NCI-H2227 treated with DMSO at 0.1 percent for 48 hours (cell line): ENCODE results near the gene KRTAP4-7.
"Not testable (repeated sequence)": the region's sequence is repeated elsewhere in the genome, so short reads cannot be mapped to it uniquely, and the experiment has no call there.

Source experiments
- DNase-seq: peaks from one replicate; lab custom pipeline; 2025; lab: John Stamatoyannopoulos, UW

The KRTAP4-7 gene

DNA sequence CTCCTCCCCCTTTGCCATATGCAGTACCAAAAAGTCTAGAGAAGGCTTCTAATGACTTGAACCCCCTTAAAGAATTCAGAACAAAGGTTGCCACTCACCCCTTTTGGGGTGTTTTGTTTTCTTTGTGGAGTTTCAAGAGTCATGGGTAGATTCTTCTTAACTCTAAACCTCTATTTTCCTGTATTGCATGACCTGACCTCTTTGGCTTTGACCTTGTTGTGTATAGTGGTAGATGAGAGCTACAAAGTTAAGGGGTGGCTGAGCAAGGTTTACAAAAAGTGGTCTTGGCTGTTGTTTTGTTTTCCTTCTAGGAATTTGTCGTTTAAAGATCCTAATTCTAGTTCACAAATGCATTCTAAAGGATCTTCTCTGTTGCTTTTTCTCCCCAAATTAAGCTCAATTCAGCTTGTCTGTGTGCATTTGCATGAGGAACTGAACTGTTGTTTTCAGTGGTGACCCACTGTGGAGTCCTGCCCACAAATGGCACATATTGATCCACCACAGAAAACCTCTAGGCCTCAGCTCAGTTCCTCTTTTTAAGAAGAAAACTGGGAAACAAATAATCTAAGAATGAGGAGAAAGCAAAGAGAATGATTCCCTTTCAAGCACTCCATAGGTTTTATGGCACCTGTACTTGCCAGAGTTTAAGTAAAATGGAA is 24.9 kb downstream of the KRTAP4-7 start:
- not testable (repeated sequence) for DNase-seq

DNA sequence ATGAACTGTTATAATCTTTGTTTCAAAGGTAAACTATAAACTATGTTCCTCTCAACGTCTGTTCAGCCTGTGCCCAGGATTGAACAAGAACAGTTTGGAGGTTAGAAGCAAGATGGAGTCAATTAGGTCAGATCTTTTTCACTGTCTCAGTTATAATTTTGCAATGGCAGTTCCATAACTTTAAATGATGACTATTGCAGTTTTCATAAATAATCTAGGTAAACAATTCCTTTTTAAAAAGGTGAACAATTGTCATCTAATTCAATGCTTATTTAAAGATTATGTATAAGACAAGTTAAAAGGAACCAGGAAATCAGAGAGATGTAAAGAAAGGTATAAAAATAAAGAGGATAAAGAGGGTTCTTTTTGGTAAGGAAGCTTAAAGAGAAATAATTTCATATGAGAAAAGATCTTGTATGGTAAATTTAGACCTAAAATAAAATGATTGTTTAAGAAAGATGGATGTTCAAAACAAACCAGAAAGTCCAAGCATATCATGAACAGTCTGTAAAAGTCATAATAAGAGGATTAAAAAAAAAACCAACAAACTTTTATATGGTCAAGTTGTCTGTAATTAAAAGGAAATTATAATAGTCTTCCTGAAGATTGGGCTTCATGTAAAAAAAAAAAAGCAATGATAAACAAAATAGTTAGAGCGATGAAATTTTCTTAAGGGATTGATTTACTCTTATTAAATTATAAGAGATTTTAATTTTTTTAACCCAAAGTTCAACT is 27.4 kb downstream of the KRTAP4-7 start:
- DNase-seq = no peak

DNA sequence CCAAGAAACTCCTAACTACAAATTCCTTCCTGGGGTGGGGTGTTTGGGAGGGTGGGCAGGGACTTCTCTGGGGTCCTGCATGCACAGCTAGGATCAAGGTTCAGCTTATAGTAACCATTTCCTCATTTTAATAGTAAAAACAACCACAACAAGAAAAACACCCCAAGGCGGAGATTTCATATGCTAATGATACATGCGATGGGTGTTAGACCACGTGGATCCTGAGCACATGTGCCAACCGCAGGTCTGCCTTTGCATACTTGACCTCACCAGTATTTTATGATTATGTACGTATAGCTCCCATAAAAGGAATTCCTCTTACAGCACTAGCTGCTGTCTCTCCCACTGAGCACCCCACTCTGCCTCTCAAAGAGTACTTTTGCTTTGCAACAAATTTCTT is 32.3 kb downstream of the KRTAP4-7 start:
- DNase-seq = no peak

DNA sequence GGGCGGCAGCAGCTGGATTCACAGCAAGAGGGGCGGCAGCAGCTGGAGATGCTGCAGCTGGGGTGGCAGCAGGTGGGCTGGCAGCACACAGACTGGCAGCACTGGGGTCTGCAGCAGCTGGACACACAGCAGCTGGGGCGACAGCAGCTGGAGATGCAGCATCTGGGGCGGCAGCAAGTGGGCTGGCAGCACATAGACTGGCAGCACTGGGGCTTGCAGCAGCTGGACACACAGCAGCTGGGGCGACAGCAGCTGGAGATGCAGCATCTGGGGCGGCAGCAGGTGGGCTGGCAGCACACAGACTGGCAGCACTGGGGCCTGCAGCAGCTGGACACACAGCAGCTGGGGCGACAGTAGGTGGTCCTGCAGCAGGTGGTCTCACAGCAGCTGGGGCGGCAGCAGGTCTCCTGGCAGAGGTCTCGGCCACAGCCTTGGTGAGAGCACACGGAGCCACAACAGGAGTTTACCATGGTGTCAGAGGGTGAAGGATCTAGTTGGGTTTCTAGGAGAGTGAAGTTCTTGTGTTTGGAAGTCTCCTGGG is 34.0 kb downstream of the KRTAP4-7 start, which contains the start of gene KRTAP4-11:
TSS of gene KRTAP4-11 (minus strand) at position 528 of the 541 bp plus-strand sequence. CDS start at position 470, 58 bp downstream.
- DNase-seq = not testable (repeated sequence)

DNA sequence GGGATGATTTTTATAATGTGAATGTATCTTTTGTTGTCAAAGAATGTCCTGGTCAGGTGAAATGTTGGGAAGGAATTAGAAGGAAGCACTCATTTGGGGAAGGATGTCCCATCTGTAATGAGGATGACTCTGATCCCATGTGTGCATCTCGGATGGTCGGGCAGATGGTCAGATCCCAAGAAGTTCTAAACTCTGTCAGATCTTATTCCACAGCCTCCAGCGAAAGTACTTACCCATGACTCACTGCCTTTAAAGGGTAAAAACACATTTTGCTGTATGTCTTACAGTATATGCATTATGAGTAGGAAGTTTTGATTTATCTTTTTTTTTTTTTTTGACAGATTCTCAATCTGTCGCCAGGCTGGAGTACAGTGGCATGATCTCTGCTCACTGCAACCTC is 34.8 kb downstream of the KRTAP4-7 start:
- no peak for DNase-seq

DNA sequence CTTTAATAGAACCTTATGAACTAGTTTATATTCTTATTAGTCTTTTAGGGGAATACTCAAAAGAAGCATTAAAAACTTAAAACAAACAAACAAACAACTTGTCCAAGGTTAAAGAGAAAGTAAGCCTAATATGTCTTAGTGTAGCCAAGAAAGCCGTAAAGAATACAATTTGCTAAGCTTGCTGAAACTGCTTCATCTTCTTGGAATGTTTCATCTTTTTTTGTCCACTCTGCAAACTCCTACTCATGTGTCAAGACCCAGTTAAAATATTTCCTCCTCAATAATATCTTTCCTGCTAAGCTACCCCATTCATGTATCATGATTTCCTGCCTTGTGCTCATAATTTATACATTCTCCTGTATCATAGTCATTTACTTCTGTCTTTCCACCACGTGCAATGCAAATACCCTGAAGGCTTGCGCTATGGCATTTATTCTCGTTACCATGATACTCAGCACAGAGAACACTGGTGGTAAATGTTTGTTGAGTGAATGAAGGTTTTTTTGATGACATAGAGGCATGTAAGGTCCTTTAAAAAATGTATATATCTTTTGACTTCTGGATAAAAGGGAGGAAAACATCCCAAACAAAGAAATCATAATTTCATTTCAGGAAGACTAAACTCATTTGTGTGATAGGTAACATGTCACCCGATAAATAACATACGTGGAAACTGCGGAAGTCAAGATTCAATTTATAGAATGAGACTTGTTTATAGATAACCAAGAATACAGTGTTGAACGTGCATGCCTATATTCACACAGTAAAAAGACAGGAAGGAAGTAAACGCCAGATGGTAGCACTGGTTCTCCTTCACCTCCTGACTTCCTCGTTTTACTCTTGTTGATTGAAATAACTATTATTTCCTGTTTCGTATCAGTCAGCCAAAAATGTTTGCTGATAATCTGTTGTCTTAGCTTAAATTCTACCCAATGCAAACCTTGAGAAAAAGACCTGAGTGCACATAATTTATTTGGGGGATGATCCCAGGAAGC is 36.0 kb downstream of the KRTAP4-7 start:
- DNase-seq = not testable (repeated sequence)

DNA sequence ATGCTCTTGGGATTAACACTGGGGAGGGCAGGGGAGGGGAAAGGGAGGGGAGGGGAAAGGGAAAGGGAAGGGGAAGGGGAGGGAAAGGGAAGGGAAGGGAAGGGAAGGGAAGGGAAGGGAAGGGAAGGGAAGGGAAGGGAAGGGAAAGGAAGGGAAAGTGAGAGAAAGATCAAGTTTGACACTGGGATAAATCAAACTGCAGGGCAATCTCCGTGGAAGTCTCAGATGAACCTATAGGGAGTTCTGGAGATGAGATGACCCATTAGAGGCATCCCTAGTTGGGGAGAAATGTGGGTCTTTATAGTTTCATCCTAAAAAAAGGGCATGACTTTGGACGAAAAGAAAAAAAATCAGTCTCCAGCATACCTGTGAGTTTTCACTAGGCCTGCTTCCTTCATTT is 37.8 kb downstream of the KRTAP4-7 start:
- DNase-seq = no peak

DNA sequence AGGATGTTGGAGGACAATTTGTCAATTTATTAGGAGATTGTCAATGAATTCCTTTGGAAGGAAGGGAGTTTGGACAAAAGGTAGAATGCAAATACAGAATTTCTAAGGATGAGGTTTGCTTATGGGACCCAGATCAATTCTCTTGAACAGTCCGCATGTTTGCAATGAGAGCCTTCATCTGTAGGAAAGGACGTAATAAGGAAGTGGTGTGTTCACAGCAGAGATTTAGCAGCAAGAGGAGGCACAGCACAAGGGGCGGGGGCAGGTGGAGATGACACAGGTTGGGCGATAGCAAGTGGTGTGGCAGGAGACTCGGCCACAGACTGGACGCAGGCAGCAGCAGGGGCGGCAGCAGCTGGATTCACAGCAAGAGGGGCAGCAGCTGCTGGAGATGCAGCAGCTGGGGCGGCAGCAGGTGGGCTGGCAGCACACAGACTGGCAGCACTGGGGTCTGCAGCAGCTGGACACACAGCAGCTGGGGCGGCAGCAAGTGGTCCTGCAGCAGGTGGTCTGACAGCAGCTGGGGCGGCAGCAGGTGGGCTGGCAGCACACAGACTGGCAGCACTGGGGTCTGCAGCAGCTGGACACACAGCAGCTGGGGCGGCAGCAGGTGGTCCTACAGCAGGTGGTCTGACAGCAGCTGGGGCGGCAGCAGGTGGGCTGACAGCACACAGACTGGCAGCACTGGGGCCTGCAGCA is 39.5 kb downstream of the KRTAP4-7 start:
- DNase-seq = not testable (repeated sequence)

DNA sequence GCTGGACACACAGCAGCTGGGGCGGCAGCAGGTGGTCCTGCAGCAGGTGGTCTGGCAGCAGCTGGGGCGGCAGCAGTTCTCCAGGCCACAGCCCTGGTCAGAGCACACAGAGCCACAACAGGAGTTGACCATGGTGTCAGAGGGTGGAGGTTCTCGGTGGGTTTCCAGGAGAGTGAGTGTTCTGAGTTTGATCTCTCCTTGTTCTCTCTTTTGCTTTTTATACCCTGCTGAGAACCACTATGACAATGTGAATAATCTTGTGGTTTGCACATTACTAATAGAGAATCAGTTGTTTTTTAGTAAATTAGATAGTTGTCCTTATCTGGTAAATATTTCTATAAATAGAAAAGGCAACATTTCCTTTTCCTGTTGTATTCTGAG is 40.0 kb downstream of the KRTAP4-7 start, which contains the start of gene KRTAP4-12:
TSS of gene KRTAP4-12 (minus strand) at position 192 of the 381 bp plus-strand sequence. CDS start at position 132, 60 bp downstream.
- not testable (repeated sequence) for DNase-seq

DNA sequence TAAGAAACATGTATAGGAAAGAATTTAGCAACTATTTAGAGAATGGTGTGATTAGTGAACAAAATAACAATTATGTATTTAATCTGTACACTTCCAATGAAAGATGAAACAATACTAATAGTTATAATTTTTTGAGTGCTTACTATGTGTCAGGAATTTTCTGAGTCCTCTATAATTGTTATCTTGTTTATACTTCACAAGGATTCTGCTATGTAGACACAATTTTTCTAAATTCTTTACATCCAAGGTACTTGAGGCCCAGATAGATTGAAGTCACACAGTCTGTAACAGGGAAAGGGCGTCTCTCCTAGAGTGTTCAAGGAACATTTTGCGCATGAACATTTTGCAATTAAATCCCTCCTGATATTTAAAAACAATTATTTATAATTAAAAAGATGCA is 41.1 kb downstream of the KRTAP4-7 start:
- no peak for DNase-seq

DNA sequence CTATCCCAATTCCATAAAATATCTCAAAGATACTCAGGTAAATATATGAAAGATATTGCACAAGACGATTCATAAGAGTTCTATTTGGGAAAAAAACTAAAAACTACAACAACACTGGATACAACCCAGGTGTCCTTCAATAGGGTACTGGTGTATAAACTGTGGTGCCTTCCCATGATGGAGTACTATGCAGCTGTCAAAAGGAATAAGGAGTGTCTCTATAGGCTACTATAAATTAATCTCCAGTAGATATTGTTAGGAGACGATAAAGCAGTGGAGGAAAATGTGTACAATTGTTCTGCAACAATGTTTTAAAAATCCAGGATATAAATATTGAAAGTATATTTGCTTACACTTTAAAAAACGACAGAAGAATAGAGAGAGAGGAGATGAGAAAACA is 42.5 kb downstream of the KRTAP4-7 start:
- no peak for DNase-seq

DNA sequence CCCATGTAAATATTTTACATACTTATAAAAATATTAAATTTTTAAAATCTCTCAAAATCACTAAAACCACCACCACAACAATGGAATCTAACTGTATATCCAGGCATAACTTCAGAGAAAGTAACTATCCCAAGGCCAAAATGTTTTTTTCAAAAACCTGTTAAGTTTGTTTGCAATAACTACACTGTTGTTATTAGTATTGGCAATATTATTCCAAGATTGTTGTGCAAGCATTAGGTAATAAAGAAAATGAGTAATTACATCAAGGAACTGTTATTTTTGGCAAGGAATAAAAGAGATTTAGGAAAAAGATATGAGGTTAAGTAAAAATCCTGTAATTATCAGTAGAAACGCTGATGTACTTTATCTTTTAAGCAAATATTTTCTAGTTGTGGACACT is 43.4 kb downstream of the KRTAP4-7 start:
- no peak for DNase-seq

DNA sequence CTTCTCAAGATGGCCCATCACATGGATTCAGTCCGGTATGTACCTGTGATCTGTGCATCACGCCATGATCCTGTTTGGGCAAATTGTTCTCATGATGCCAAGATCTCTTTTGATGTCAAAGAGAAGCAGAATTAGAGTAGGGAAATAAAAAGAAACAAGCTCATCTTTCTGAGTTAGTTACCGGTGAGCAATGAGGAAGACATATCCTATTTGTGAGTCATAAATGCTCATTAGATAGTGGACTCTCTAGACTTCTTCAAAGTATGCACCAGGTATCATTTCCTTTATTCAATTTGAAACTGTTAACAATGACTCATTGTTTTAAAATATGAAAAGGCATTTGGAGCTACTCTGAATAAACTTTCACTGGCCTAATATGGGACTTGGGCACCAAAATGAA is 48.0 kb downstream of the KRTAP4-7 start:
- DNase-seq = no peak

DNA sequence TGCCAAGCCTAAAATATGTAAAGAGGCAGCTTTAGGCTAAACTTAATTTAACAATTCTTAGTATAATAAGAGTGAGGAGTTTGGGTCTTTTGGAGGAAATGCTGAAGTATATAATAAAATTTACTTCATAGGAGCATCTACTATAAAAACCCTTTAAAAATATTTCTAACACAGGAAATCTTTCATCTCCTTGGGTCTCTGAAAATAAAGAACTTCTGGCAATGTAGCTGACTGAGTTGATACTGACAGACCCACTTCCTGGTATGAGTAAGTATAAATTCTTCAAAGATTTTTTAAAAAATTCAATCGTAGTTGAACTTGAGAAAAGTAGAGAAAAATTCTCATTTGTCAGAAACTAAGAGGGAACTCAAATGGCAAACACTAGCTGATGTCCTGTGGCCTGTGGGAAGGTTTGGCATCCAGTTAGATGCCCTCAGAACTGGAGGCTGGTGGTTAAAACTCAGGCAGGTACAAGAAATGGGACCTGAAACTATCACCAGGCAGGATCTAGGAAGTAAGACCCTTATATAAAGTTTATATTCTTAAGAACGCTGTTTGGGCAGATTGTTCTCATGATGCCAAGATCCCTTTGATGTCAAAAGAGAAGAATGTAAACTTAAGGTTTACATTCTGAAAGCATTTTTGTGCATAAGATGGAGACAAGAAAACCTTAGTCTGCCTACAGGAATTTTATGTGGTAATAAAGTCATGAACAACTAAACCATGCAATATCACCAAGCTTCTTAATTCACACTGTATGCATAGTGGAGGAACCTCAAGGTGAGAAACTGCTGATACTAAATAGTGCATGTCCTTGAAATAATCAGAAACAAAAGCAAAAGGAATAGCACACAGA is 50.2 kb downstream of the KRTAP4-7 start:
- DNase-seq = no peak
